ENCODE measurements around the gene SENP5.

SENP5 gene

GRCh38 chr3:196889844-196890708, 22.4 kb downstream of the SENP5 start:
- DNase-seq (ENCODE audit: low spot score) = no peak

- no peak for DNase-seq (ENCODE audit: low spot score)
Observed at GRCh38 chr3:196894557-196895295, 27.0 kb downstream of the SENP5 start.

- DNase-seq (ENCODE audit: low spot score) = no peak
Observed at GRCh38 chr3:196896229-196896628, 28.5 kb downstream of the SENP5 start.

DNA sequence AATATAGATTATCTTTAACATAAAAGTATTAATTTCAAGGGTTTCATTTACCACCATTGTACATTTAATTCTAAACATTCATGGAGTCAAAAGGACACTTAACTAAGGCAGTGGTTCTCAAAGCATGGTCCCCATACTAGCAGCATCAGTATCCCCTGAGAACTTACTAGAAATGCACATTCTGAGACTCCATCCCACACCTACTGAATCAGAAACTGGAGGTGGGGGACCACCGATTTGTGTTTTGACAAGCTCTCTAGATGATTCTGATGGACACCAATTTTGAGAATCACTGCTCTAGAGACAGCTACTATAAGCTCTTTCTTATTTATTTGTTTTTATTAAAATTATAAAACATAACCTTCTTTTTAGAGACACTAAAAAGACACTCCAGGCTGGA, 34.0 kb downstream of the SENP5 start:
- DNase-seq (ENCODE audit: low spot score) = no peak

GRCh38 chr3:196902296-196902695, 34.6 kb downstream of the SENP5 start:
- DNase-seq (ENCODE audit: low spot score) = no peak

DNA sequence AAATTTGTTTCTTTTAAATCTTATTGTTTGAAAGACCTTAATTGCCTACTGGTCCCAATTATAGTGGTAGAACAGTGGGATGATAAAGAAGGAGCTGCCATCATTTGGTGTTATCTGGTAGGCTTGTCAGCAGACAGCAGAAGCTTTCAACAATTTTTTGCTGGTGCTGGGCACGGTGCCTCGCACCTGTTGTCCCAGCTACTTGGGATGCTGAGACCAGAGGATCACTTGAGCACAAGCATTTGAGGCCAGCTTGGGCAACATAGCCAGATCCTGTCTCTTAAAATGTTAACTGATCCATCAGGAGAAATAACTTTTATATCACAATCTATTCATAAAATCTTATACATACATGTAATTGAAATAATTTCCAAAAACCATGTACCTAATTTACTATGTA, 36.0 kb downstream of the SENP5 start:
- no peak for DNase-seq (ENCODE audit: low spot score)

GRCh38 chr3:196914866-196915265, 47.1 kb downstream of the SENP5 start:
- no peak for DNase-seq (ENCODE audit: low spot score)

- no peak for DNase-seq (ENCODE audit: low spot score)
Observed at GRCh38 chr3:196915375-196915774, 47.7 kb downstream of the SENP5 start.

- DNase-seq (ENCODE audit: low spot score) = no peak
Observed at GRCh38 chr3:196916221-196916620, 48.5 kb downstream of the SENP5 start.

- DNase-seq (ENCODE audit: low spot score) = no peak
Observed at GRCh38 chr3:196916995-196917394, 49.3 kb downstream of the SENP5 start.

- DNase-seq (ENCODE audit: low spot score) = no peak
Observed at GRCh38 chr3:196918968-196919367, 51.2 kb downstream of the SENP5 start.

DNA sequence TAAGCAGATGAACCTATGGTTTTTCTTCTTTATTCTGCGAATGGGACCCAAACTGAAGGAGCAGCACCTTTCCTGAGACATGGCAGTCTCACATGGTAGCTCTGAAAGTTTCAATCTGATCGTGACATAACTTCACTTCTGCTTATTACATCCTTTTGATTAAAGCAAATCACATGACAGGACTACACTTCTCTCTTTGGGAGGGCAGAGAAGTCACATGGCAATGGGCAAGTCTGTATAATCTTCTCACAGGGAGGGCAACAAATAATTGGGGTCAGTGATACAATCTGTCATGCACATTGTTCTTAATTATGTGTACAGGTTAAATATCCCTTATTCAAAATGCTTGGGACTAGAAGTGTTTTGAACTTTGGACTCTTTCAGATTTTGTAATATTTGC, 53.0 kb downstream of the SENP5 start:
- no peak for DNase-seq (ENCODE audit: low spot score)

DNA sequence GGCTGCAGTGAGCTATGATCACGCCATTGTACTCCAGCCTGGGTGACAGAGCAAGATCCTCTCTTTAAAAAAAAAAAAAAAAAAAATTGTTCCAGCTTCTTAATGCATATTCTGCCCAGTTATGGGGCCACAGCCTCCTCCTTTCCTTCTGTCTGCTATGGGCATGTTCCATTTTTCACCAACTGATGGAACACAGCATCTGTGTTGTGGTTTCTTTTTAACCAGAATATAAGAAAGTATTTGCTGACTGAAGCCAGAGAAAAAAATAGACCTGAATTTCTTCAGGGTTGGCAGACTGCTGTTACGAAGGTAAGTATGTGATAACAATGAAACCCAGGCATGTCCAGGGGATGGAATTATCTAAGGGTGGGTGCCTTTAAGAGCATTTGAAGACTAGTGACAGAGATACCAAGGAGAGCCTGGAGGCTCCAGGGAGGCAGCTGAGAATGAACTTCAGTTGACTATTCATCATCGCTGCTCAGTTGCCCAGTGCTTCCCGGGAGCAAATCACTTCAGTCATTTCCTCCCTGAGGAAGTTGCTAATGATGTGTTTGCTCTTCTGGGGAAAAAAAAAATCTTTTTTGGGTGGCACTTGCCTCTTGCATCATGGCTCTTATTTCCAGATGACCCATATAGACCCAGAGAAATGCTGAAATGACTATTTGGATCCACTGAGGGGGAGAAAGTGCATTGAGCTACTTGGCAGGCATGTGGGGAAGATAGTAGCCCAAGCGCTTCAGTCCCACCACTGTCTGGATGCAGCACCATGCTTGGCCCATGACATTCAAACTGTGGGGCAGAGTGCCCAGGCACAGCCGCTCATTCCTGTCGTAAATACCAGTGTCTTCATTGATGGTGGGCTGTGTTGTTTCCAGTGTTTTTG, 60.1 kb downstream of the SENP5 start:
- DNase-seq (ENCODE audit: low spot score) = no peak

GRCh38 chr3:196931157-196931556, 63.4 kb downstream of the SENP5 start:
- DNase-seq (ENCODE audit: low spot score) = no peak

DNA sequence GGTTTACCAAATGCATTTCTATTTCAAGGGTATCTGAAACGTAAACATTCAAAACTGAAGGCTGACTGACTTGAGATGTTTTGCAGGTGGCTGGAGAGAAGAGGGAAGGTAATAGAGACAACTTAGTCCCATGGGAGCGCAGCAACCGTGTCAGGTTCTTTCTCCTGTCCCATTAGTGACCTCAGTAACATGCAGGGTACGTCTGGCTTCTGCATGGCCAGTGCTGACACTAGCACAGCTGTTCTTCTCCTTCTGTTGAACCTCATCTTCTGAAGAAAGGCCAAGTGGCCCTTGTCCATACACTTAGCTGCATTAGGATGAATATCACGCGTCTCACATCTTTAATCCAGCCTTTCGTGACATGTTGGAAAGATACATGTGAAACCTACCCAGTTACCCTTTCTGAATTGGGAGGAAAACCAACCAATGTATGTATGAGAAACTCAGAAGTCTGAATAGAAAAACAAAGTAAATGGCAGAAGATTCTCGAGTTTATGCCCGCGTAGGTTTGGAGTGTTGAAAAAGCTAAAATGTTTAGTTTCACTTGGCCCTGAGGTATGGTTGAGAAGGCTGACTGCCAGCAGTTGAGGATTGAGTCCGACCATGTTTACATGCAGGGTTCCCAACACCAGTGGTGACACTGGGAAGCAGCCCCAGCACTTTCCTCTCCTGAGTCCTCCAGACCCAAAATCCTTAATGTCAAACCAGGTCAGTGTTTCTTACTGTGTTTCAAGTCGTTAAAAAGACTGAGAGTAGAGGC, 64.3 kb downstream of the SENP5 start:
- DNase-seq (ENCODE audit: low spot score) = no peak

GRCh38 chr3:196932600-196932999, 64.9 kb downstream of the SENP5 start:
- no peak for DNase-seq (ENCODE audit: low spot score)

- DNase-seq (ENCODE audit: low spot score) = no peak
Observed at GRCh38 chr3:196936288-196936687, 68.6 kb downstream of the SENP5 start.

DNA sequence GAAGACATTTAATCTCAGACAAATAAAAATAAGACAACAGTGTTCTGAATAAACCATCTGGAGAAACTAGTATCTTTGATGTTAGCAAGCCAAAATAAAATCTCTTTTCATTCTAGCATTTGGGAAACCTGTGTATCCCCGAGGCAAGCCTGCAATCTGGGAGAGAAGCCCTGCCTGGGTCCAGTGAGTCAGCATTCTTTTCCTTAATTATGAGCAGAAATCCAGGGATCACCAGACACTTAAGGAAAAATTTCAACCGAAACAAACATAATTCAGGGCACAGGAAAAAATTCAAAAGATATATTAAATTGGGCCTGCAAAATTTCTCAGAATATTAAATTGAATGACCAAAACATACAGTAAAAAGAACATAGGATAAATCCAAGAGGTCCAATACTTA, 70.4 kb downstream of the SENP5 start:
- no peak for DNase-seq (ENCODE audit: low spot score)

GRCh38 chr3:196938576-196938975, 70.9 kb downstream of the SENP5 start:
- no peak for DNase-seq (ENCODE audit: low spot score)

- DNase-seq (ENCODE audit: low spot score) = peak; percentile 45
Observed at GRCh38 chr3:196941729-196942225, 74.1 kb downstream of the SENP5 start.

DNA sequence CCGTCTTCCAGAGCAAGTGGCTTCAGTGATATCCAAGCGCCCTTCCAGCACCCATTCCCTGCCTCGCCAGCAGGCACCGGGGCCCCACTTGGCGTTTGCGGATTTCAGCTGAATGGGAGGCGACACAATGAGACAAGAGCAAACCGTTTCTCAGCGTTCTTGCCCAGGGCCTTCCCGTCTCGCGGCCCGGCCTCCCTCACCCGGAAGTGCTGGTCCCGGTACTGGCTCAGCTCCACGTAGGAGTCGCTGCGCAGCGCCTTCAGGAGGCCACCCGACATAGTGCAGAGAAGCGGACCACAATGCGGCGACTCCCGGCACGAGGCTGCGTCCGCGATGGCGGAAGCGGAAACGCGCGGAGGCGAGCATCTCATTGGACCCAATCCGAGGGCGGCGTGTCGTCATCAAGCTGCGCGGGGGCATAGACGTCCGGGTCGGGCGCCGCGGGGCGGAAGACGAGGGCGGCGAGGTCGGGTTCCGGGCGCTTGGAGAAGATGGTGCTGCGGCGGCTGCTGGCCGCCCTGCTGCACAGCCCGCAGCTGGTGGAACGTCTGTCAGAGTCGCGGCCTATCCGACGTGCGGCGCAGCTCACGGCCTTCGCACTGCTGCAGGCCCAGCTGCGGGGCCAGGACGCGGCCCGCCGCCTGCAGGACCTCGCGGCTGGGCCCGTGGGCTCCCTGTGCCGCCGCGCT, 74.7 kb downstream of the SENP5 start, which contains the start of gene NCBP2:
TSS of gene NCBP2 (minus strand) at position 303 of the 689 bp plus-strand sequence. CDS start at position 278, 25 bp downstream.
- peak; percentile 96 for DNase-seq (ENCODE audit: low spot score)
